Subcutaneous adipose tissue (tissue), 4 donors: ENCODE results near the gene PPIL3. TPM values are rescaled to one million over a fixed set of nuclear protein-coding genes. Genes with fewer than 3 reads are reported as not detected.

ENCODE experiments used
- total RNA-seq, 4 donors: library from RNA; depleted of rRNA; stranded (reverse); fragments of >200 nt; gene quantifications; one replicate each; pipeline ENCODE4 v1.1.0, GENCODE V29; 2016
- TF ChIP-seq, protein P1 (sequence below): fragments of 450-650 bp; IDR thresholded peaks from one replicate; pipeline ENCODE4 v1.5.1; 2016; ENCODE audit warnings: low read depth, mild to moderate bottlenecking, control low read depth, antibody characterized with exemption, moderate library complexity

The PPIL3 gene
- total RNA-seq, result 10 to 100 TPM; 13.6 to 34.6 (median 28.0) TPM

DNA sequence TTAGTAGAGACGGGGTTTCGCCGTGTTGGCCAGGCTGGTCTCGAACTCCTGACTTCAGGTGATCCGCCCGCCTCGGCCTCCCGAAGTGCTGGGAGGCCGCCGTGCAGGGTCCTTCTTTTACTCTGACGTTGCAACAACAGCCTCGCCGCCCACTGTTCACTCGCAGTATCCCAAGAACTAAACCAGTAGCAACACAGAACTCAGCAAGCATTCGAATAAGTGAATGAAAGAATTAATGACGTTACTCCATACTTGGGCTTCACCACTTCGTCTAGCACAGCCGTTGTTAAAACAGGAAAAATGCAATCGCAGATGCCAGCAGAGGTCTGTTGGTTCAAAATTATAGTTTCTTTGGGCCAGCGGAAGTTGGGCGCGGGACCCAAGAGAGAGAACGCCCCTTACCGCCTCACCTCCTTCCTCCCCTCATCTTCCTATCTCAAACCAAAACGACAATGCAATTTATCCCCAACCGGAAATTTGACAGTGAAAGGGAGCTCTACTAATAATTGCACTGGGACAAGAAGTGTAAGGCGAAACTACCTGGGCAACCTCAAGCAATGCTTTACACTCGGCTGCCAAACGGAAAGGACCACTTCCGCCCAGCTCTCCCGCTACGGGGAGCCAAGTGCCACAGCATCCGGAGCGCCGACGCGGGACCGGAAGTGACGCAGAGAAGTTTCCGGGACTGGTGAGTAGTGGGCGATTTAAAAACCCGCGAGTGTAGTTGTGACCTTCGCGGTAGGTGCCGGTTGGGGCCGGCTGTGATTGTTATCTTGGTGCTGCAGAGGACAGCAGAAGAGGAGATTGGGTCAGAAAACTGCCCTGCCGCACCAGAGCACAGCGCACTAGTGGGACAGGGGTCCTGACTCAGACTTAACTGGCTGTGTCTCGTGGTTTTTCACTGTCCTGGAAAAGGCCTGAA is at the start of gene PPIL3, which contains the start of gene NIF3L1:
Gene PPIL3 (minus strand): TSS at position 374 of the 922 bp plus-strand sequence. CDS start 1,462 bp downstream, outside the sequence.
Gene NIF3L1 (plus strand): TSS at position 668 of the 922 bp plus-strand sequence. CDS start 2,573 bp downstream, outside the sequence.
- TF ChIP-seq, protein P1, sequence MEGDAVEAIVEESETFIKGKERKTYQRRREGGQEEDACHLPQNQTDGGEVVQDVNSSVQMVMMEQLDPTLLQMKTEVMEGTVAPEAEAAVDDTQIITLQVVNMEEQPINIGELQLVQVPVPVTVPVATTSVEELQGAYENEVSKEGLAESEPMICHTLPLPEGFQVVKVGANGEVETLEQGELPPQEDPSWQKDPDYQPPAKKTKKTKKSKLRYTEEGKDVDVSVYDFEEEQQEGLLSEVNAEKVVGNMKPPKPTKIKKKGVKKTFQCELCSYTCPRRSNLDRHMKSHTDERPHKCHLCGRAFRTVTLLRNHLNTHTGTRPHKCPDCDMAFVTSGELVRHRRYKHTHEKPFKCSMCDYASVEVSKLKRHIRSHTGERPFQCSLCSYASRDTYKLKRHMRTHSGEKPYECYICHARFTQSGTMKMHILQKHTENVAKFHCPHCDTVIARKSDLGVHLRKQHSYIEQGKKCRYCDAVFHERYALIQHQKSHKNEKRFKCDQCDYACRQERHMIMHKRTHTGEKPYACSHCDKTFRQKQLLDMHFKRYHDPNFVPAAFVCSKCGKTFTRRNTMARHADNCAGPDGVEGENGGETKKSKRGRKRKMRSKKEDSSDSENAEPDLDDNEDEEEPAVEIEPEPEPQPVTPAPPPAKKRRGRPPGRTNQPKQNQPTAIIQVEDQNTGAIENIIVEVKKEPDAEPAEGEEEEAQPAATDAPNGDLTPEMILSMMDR, result no peak

DNA sequence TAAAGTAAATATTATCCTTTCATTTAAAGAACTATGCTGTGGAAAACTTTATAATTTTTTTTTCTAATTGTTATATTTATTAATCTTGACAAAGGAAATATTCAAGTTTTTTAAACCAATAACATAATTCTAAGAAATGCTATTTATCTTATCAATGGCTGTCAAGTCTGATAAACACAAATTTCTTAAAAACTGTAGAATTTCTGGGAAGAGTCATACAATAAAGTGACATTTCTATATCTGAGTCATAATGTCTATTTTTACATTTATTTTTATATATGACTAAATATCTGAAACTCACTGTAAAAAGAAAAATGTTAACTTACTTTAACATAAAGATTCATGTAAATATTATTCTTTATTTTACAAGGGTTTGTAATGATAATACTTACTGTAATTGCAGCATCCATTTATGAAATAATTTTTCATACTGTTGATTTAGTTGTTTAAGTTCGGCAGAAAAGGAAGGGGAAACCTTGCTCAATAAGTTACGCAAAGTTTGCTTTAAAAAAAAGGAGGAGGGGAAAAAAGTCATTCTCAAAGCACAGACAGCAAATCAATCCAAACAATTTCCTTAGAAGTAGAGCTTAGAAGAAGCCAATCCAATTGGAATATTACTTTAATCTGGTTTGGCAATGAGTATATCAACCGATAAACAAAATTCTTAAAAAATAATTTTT is 42.2 kb upstream of the PPIL3 start:
- TF ChIP-seq, protein P1, result no peak

DNA sequence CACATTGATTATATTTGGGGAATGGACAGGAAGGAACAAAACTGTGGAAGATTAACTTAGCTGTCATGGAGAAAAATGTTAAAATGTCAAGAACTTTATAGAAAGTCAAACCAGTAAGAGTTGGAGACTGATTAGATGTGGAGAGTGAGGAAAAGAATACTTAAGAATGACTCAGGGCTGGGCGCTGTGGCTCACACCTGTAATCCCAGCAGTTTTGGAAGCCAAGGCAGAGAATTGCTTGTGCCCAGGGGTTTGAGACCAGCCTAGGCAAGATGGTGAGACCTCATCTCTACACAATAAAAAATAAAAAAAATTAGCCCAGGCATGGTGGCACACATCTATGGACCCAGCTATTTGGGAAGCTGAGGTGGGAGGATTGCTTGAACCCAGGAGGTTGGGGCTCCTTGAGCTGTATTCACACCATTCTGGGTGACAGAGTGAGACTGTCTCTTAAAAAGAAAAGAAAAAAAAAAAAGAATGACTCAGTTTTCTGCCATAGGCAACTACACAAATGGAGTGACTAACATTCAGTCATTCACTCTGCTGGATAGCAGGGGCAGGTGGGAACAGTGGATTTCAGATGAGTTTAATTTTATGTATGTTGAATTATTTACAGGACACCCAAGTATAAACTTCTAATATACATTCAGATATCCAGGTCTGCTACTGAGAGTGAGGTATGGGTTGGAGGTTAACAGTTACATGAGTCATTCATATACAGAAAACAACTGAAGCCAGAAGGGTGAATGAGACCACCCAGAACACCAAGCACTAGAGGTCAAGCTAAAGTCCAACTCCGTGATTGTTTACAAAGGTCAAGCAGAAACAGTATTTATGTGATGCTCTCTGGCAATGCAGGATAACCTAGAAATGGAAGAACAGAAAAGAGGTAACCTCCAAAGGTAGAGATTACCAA is 40.7 kb upstream of the PPIL3 start:
- TF ChIP-seq, protein P1, result no peak

DNA sequence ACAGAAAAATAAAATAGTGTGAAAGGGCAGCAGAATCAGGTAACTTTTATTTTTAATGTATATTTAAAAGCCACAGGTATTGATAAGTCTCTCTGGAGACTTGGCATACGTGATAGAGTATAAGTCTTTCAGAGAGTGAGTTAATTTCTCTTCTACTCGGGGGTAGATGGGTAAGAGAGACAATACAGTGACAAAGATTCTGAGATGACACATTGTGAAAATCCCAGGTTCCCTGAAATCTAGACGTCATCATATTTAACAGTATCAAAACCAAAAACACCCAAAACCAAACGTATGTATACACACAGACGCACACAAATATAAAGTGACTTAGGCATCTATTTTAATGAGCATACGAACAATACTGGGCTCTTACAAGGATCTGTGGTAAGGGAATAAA is 33.6 kb upstream of the PPIL3 start:
- TF ChIP-seq, protein P1, result no peak

DNA sequence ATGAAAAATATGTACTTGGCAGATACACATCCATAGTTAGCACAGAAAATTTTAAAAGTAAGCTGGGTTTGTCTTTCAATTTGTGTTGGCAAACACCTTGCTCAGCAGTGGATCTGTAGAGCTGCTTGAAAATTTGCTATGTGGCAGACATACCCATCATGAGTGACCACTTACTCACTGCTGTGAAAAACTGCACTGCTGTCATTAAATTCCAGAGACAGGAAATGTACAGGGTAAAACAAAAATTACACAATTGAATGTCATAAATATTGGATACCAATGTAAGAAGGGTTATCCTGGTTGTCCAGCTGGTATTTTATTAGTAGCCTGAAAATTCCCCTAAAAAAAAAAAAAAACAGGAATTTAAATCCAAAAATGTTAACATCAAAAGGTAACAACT is 24.8 kb upstream of the PPIL3 start:
- TF ChIP-seq, protein P1, result no peak

DNA sequence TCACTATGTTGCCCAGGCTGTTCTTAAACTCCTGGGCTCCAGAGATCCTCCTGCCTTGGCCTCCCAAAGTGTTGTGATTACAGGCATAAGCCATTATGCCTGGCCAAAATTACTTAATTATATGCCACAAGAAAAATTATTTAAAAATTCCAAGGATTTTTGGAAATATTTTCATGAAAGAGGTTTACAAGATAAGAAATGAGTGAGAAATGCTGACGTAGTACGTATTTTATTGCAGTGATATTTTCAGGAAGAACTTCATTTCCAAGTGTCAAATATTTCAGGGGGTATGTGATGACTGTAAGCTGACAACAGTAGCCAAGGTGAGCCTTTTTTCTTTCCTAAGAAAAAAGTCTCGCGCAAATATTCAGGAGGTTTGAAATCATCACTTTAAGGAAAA is 21.1 kb upstream of the PPIL3 start:
- TF ChIP-seq, protein P1, result no peak
